OCI-LY3 (cell line): ENCODE data around the gene LHFPL3.

Source experiments
- H2AFZ ChIP-seq: fragments of 200-600, 300-600 bp; shearing (Covaris generic); 2 replicates; pipeline ENCODE4 v1.6.0; 2014; ENCODE audit warnings: antibody characterized with exemption, low read depth, low read length
- H3K27ac ChIP-seq: fragments of 200-600, 300-600 bp; sonication (generic); 2 replicates; pipeline ENCODE4 v1.5.1; 2014; ENCODE audit warnings: mild to moderate bottlenecking, low read length, moderate library complexity, mixed read lengths
- H3K27me3 ChIP-seq: fragments of 200-600, 300-600 bp; sonication (generic); 2 replicates; pipeline ENCODE4 v1.6.1; 2014; ENCODE audit warnings: low read depth, low read length, mixed read lengths
- H3K36me3 ChIP-seq: fragments of 200-600, 300-600 bp; sonication (generic); replicated peaks from 2 replicates; pipeline ENCODE3; 2014; ENCODE audit warnings: low read depth, low read length, mixed read lengths
- H3K4me1 ChIP-seq: fragments of 300-600, 200-600 bp; sonication (generic); 2 replicates; pipeline ENCODE4 v1.6.1; 2014; ENCODE audit warnings: low read length, mixed read lengths
- H3K4me2 ChIP-seq: fragments of 200-600, 300-600 bp; sonication (generic); 2 replicates; pipeline ENCODE4 v1.6.1; 2014; ENCODE audit warnings: low read length, mixed read lengths
- H3K4me3 ChIP-seq: fragments of 300-600, 200-600 bp; sonication (generic); 2 replicates; pipeline ENCODE4 v1.5.1; 2014; ENCODE audit warnings: antibody characterized with exemption, mild to moderate bottlenecking, low read length, moderate library complexity
- H3K79me2 ChIP-seq: fragments of 300-600, 200-600 bp; shearing (Covaris generic); 2 replicates; pipeline ENCODE4 v1.6.1; 2014; ENCODE audit warnings: mild to moderate bottlenecking, low read length, mixed read lengths
- H3K9ac ChIP-seq: fragments of 300-600, 200-600 bp; shearing (Covaris generic); 2 replicates; pipeline ENCODE4 v1.6.0; 2014; ENCODE audit warnings: mild to moderate bottlenecking, low read length, moderate library complexity
- H3K9me3 ChIP-seq: fragments of 200-600, 300-600 bp; shearing (Covaris generic); 2 replicates; pipeline ENCODE4 v1.6.1; 2014; ENCODE audit warnings: low read length, mixed read lengths; ENCODE audit not compliant: insufficient read depth
- H4K20me1 ChIP-seq: fragments of 200-600, 300-600 bp; sonication (generic); 2 replicates; pipeline ENCODE4 v1.6.1; 2016; ENCODE audit warnings: low read length, mixed read lengths; ENCODE audit not compliant: insufficient read depth
- CTCF ChIP-seq: fragments of 200-600, 300-600 bp; sonication (generic); IDR thresholded peaks from 2 replicates; pipeline ENCODE4 v1.5.1; 2014; ENCODE audit warnings: antibody characterized with exemption, low read length, low read depth
- EZH2phosphoT487 ChIP-seq: fragments of 200-600 bp; shearing (Covaris generic); IDR thresholded peaks from 2 replicates; pipeline ENCODE4 v1.6.1; 2018; ENCODE audit warnings: antibody characterized with exemption, mixed run types, low read depth

Gene LHFPL3

GRCh38 chr7:104434129-104434528, 105.7 kb downstream of the LHFPL3 start:
- H3K9ac ChIP-seq, result no peak overlapping the region

GRCh38 chr7:104442481-104442880, 114.1 kb downstream of the LHFPL3 start:
- peak overlapping the region; percentile 72; the same call in 1 of the 2 replicates for H3K9ac ChIP-seq
- peak overlapping the region; percentile 98 for H3K27ac ChIP-seq
- H3K79me2 ChIP-seq, result peaks cover 14% of the 10 kb centered on the region
- peak overlapping the region; percentile 95 for H3K4me2 ChIP-seq
- H3K27me3 ChIP-seq, result no peaks in the 10 kb centered on the region
- peaks cover 71% of the 10 kb centered on the region for H3K4me1 ChIP-seq
- no peaks in the 10 kb centered on the region for H3K9me3 ChIP-seq
- no peak overlapping the region for H3K4me3 ChIP-seq
- H4K20me1 ChIP-seq, result no peaks in the 10 kb centered on the region
- H2AFZ ChIP-seq, result no peak overlapping the region
- no peak for TF ChIP-seq CTCF
- TF ChIP-seq EZH2phosphoT487, result no peak
- H3K36me3 ChIP-seq, result no peaks in the 10 kb centered on the region

More at GRCh38 chr7:104434129-104434528, 105.7 kb downstream of the LHFPL3 start:
- H3K27me3 ChIP-seq, result no peaks in the 10 kb centered on the region
- no peak overlapping the region for H2AFZ ChIP-seq
- no peaks in the 10 kb centered on the region for H3K9me3 ChIP-seq
- H3K4me3 ChIP-seq, result no peak overlapping the region
- H3K36me3 ChIP-seq, result no peaks in the 10 kb centered on the region
- no peaks in the 10 kb centered on the region for H4K20me1 ChIP-seq
- no peaks in the 10 kb centered on the region for H3K79me2 ChIP-seq
- no peak overlapping the region for H3K4me2 ChIP-seq
- no peak overlapping the region for H3K27ac ChIP-seq
- peaks cover 47% of the 10 kb centered on the region for H3K4me1 ChIP-seq
- TF ChIP-seq EZH2phosphoT487 (no peak), CTCF (no peak)

- Histone ChIP-seq H3K4me2 (peak overlapping the region; percentile 95), H3K9me3 (no peaks in the 10 kb centered on the region), H2AFZ (no peak overlapping the region), H3K27ac (peak overlapping the region; percentile 98), H3K4me3 (peak overlapping the region; percentile 63), H4K20me1 (no peaks in the 10 kb centered on the region), H3K36me3 (no peaks in the 10 kb centered on the region), H3K27me3 (no peaks in the 10 kb centered on the region), H3K4me1 (peaks cover 69% of the 10 kb centered on the region), H3K9ac (peak overlapping the region; percentile 72), H3K79me2 (peaks cover 14% of the 10 kb centered on the region)
- TF ChIP-seq EZH2phosphoT487, result no peak
- no peak for TF ChIP-seq CTCF
These were observed 115.6 kb downstream of the LHFPL3 start for GRCh38 chr7:104444017-104444416.

- H2AFZ ChIP-seq, result peak overlapping the region; percentile 55; the same call in 1 of the 2 replicates
- no peaks in the 10 kb centered on the region for H3K9me3 ChIP-seq
- no peak overlapping the region for H3K4me3 ChIP-seq
- H3K4me1 ChIP-seq, result peaks cover 69% of the 10 kb centered on the region
- no peaks in the 10 kb centered on the region for H3K27me3 ChIP-seq
- peak overlapping the region; percentile 95 for H3K4me2 ChIP-seq
- H3K36me3 ChIP-seq, result no peaks in the 10 kb centered on the region
- TF ChIP-seq EZH2phosphoT487, result no peak
- no peak for TF ChIP-seq CTCF
- H3K9ac ChIP-seq, result peak overlapping the region; percentile 72; the same call in 1 of the 2 replicates
- peak overlapping the region; percentile 98 for H3K27ac ChIP-seq
- peaks cover 14% of the 10 kb centered on the region for H3K79me2 ChIP-seq
- H4K20me1 ChIP-seq, result no peaks in the 10 kb centered on the region
These were observed 117.0 kb downstream of the LHFPL3 start for GRCh38 chr7:104445393-104445792.
